Hematopoietic multipotent progenitor cell treated with erythropoietin and hydrocortisone succinate and interleukin-3 and kit ligand, for 8 days (in vitro differentiated cells): ENCODE data around the gene RNF26.
A peak's percentile ranks its signal among the peaks of the same experiment; 100 is the strongest.

Source experiments
- DNase-seq: peaks from one replicate; pipeline ENCODE4 v3.0.0-alpha.2; 2015

RNF26 gene

GRCh38 chr11:119316016-119316728 lies 18.2 kb upstream of the RNF26 start:
- no peak for DNase-seq

DNA sequence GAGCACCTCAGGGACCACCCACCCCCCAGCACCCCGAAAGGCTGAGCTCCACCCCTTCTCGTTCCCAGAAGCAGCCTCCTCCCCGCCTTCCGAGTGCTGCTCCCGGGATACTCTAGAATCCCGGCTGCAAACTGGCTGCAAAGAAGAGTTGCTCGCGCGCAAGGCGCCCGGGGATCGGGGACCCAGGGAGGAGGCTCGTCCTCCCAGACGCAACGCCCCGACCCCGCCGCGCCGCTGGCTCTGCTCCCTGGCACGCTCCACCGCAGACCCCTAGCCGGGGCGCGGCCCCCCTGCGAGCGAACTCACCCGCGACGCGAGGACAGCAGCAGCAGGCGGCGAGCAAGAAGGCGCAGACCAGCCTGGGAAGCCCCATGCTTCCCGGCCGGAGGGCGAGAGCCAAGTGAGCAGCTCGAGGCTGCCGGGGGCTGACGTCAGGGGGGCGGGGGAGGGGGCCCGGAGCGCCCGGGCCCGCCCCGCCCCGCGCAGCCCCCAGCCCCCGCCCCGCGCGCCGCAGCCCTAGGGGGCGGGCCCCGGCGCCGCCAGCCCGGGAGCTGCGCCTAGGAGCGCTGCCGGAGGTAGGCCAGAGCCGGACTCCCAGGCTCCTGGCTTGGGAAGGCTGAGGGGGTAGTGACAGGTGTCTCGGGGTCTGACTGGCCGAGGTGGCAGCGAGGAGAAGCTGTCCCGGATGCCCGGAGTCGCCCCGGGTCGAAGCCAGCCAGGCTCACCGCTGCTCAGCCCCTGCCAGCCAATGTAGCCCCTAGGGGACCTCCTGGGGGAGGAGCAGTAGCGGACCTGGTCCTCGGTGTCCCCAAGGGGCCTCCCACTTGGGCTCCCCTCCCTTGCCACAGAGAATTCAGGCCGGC lies 17.4 kb upstream of the RNF26 start, which contains the start of gene MCAM:
Gene MCAM, minus strand, starts transcription at position 402 of the 863 bp plus-strand sequence. Its CDS starts 29 bp downstream, at position 373.
- DNase-seq: no peak

- no peak for DNase-seq
Observed at GRCh38 chr11:119317592-119318239, 16.6 kb upstream of the RNF26 start.

- no peak for DNase-seq
Observed at GRCh38 chr11:119318240-119319135, 15.8 kb upstream of the RNF26 start.

DNA sequence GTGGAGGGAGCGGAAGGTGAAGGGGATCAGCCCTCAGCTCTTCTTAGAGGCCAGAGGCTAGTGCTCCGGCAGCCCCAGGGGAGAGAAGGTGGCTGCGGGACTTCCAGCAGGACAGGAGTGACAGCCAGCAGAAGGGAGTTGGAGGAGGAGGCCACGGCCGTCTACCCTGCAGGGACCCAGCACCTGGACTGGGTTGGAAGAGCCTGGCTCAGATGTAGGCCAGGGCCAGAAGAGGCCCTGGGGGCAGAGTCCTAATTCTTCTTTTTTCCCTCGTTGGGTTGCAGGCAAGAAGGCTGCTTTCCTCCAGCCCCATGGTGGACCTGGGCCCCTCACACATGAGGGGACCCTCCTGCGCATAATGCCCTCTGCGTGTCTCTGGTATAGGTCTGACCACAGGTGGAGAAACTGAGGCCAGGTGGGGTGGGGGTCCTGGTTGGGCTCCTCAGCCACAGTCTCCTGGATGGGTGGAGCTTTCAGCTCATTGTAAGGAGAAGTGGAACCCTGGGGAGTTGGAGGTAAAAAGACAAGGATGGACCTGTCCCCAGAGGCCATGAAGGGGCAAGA lies 15.1 kb upstream of the RNF26 start:
- DNase-seq: no peak

- no peak for DNase-seq
Observed at GRCh38 chr11:119319700-119320239, 14.6 kb upstream of the RNF26 start.

- DNase-seq: no peak
Observed at GRCh38 chr11:119320240-119320775, 14.0 kb upstream of the RNF26 start.

DNA sequence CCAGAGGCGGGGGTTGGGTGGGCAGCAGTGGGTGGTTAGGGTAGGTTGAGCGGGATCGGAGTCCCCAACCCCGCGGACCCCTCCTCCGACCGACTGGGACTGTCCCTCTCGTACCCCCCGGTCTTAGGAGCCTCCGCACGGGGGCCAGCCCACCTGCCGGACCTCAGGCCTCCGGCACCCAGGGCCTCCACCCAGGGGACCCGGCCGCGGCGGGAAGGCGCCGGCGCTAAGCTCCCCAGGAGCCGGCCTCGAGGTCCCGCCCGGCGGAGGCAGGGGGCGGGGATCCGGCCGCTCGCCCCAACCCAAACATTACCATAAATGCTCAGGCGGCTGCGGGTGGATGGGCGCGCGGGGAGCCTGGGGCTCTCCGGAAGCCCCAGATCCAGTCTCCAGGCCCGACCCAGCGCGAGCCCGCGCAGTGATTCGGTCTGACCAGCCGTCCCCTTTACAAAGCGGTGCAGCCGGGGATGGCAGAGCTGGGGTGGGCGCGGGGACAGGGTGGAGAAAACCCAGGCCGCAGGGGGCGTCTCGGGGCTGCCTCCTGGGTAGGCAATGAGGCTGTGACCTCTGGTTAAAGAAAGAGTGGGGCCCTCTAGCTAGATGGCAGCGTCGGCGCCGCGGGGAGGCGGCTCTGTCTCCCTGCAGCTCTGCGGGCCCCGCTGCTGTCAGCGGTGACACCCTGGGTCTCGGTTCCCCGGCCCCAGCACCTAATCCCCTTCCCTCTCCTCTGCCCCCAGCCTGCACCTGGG lies 13.4 kb upstream of the RNF26 start:
- no peak for DNase-seq

GRCh38 chr11:119322360-119322739 lies 12.0 kb upstream of the RNF26 start:
- DNase-seq: no peak

DNA sequence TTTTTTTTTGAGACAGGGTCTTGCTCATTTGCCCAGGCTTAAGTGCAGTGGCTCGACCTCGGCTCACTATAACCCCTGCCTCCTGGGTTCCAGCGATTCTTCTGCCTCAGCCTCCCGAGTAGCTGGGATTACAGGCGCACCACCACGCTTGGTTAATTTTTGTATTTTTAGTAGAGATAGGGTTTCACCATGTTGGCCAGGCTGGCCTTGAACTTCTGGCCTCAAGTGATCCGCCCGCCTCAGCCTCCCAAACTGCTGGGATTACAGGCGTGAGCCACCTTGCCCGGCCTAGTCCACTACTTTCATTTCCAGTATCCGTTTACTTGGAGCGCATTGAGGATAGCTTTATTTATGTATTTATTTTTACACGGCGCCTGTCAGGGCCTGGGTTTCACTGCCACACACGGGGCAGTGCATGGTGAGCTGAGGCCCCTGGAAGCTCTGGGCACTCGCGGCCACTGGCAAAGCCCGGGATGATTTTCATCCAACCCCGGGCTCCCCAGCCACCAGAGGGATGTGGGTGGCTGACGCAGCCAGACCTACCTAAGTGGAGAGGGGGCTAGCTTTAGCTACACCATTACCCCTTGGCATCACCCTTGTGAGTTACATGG lies 11.3 kb upstream of the RNF26 start:
- DNase-seq: no peak

GRCh38 chr11:119323532-119324033 lies 10.7 kb upstream of the RNF26 start:
- DNase-seq: peak; percentile 65

- DNase-seq: no peak
Observed at GRCh38 chr11:119324189-119324588, 10.1 kb upstream of the RNF26 start.

GRCh38 chr11:119329320-119329719 lies 5.0 kb upstream of the RNF26 start:
- no peak for DNase-seq

GRCh38 chr11:119330237-119330636 lies 4.1 kb upstream of the RNF26 start:
- no peak for DNase-seq

GRCh38 chr11:119332111-119332765 lies 2.1 kb upstream of the RNF26 start:
- no peak for DNase-seq

- no peak for DNase-seq
Observed at GRCh38 chr11:119335091-119335654, 846 bp downstream of the RNF26 start.

DNA sequence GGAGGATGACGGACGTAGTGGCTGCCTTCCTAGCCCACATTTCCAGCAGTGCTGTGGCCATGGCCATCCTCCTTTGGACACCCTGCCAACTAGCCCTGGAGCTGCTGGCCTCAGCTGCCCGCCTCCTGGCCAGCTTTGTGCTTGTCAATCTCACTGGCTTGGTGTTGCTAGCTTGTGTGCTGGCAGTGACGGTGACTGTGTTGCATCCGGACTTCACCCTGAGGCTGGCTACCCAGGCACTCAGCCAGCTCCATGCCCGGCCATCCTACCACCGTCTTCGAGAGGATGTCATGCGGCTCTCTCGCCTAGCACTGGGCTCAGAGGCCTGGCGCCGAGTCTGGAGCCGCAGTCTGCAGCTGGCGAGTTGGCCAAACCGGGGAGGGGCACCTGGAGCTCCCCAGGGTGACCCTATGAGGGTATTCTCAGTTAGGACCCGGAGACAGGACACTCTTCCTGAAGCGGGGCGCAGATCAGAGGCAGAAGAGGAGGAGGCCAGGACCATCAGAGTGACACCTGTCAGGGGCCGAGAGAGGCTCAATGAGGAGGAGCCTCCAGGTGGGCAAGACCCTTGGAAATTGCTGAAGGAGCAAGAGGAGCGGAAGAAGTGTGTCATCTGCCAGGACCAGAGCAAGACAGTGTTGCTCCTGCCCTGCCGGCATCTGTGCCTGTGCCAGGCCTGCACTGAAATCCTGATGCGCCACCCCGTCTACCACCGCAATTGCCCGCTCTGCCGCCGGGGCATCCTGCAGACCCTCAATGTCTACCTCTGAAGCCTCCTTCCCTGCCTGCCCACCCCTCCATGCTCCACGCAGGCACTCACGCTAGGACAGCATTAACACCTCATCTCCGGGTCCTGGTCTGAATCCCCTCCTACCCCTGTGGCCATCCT lies 1.6 kb downstream of the RNF26 start:
- no peak for DNase-seq
